HEK293 (cell line): ENCODE data around the gene POLR1H.

ENCODE experiments used
- IKZF3 ChIP-seq: fragments of 450-650 bp; IDR thresholded peaks from 2 replicates; pipeline ENCODE4 v1.5.0; 2018; ENCODE audit warnings: missing biosample characterization, mild to moderate bottlenecking, missing genetic modification characterization, moderate library complexity
- PRDM6 ChIP-seq: fragments of 450-650 bp; formaldehyde crosslinking; IDR thresholded peaks from 2 replicates; pipeline ENCODE4 v1.5.1; 2017; ENCODE audit warnings: missing biosample characterization, missing genetic modification characterization
- YY2 ChIP-seq: fragments of 450-650 bp; formaldehyde crosslinking; IDR thresholded peaks from 2 replicates; pipeline ENCODE4 v1.5.1; 2016; ENCODE audit warnings: missing biosample characterization, missing genetic modification characterization
- ZBTB11 ChIP-seq: fragments of 450-650 bp; formaldehyde crosslinking; conservative IDR thresholded peaks from 2 replicates; pipeline ENCODE4 v1.5.1; 2016; ENCODE audit warnings: low read depth, missing biosample characterization, missing genetic modification characterization
- ZBTB21 ChIP-seq: fragments of 450-650 bp; formaldehyde crosslinking; IDR thresholded peaks from 2 replicates; pipeline ENCODE4 v1.5.1; 2017; ENCODE audit warnings: missing biosample characterization, missing genetic modification characterization
- ZFP69B ChIP-seq: fragments of 450-650 bp; formaldehyde crosslinking; IDR thresholded peaks from 2 replicates; pipeline ENCODE4 v1.5.1; 2016; ENCODE audit warnings: missing biosample characterization, missing genetic modification characterization
- ZNF18 ChIP-seq: fragments of 450-650 bp; formaldehyde crosslinking; IDR thresholded peaks from 2 replicates; pipeline ENCODE4 v1.5.1; 2016; ENCODE audit warnings: missing biosample characterization, missing genetic modification characterization
- ZNF324 ChIP-seq: fragments of 450-650 bp; formaldehyde crosslinking; IDR thresholded peaks from 2 replicates; pipeline ENCODE4 v1.5.1; 2016; ENCODE audit warnings: missing biosample characterization, missing genetic modification characterization
- ZNF362 ChIP-seq: fragments of 450-650 bp; formaldehyde crosslinking; IDR thresholded peaks from 2 replicates; pipeline ENCODE4 v1.5.1; 2016; ENCODE audit warnings: missing biosample characterization, missing genetic modification characterization
- ZNF391 ChIP-seq: fragments of 450-650 bp; formaldehyde crosslinking; IDR thresholded peaks from 2 replicates; pipeline ENCODE4 v1.5.1; 2016; ENCODE audit warnings: low read depth, missing biosample characterization, missing genetic modification characterization, borderline replicate concordance
- ZNF48 ChIP-seq: fragments of 450-650 bp; formaldehyde crosslinking; IDR thresholded peaks from 2 replicates; pipeline ENCODE4 v1.5.1; 2016; ENCODE audit warnings: missing biosample characterization, missing genetic modification characterization
- ZNF518A ChIP-seq: fragments of 450-650 bp; formaldehyde crosslinking; conservative IDR thresholded peaks from 2 replicates; pipeline ENCODE4 v1.5.1; 2016; ENCODE audit warnings: low read depth, missing biosample characterization, missing genetic modification characterization
- ZNF558 ChIP-seq: fragments of 450-650 bp; formaldehyde crosslinking; IDR thresholded peaks from 2 replicates; pipeline ENCODE4 v1.5.1; 2016; ENCODE audit warnings: missing biosample characterization, missing genetic modification characterization
- ZNF600 ChIP-seq: fragments of 450-650 bp; formaldehyde crosslinking; IDR thresholded peaks from 2 replicates; pipeline ENCODE4 v1.5.1; 2016; ENCODE audit warnings: missing biosample characterization, missing genetic modification characterization
- ZNF76 ChIP-seq: fragments of 450-650 bp; formaldehyde crosslinking; IDR thresholded peaks from 2 replicates; pipeline ENCODE4; 2016; ENCODE audit warnings: low read depth, missing biosample characterization, missing genetic modification characterization, borderline replicate concordance
- ZNF792 ChIP-seq: fragments of 450-650 bp; formaldehyde crosslinking; IDR thresholded peaks from 2 replicates; pipeline ENCODE4 v1.5.1; 2016; ENCODE audit warnings: missing biosample characterization, missing genetic modification characterization
- TF ChIP-seq, protein P1 (sequence below): fragments of 450-650 bp; IDR thresholded peaks from 2 replicates; pipeline ENCODE4 v1.5.1; 2018; ENCODE audit warnings: missing biosample characterization, mild to moderate bottlenecking, missing genetic modification characterization
- TF ChIP-seq, protein P2 (sequence below): fragments of 450-650 bp; formaldehyde crosslinking; IDR thresholded peaks from 2 replicates; pipeline ENCODE4 v1.5.1; 2016; ENCODE audit warnings: missing biosample characterization, missing genetic modification characterization
- TF ChIP-seq, protein P3 (sequence below): sonication (generic); formaldehyde crosslinking; IDR thresholded peaks from 2 replicates; pipeline ENCODE4 v1.8.1; 2022; ENCODE audit warnings: mild to moderate bottlenecking, moderate library complexity, missing genetic modification reagents

POLR1H gene

GRCh38 chr6:30061092-30061857, at the start of gene POLR1H (continued):
- TF ChIP-seq ZNF76 (tag by site-specific recombination) = peak; percentile 87; the same call in 1 of the 2 replicates
- peak; percentile 89 for TF ChIP-seq YY2 (tag by site-specific recombination)
- TF ChIP-seq, protein P1, sequence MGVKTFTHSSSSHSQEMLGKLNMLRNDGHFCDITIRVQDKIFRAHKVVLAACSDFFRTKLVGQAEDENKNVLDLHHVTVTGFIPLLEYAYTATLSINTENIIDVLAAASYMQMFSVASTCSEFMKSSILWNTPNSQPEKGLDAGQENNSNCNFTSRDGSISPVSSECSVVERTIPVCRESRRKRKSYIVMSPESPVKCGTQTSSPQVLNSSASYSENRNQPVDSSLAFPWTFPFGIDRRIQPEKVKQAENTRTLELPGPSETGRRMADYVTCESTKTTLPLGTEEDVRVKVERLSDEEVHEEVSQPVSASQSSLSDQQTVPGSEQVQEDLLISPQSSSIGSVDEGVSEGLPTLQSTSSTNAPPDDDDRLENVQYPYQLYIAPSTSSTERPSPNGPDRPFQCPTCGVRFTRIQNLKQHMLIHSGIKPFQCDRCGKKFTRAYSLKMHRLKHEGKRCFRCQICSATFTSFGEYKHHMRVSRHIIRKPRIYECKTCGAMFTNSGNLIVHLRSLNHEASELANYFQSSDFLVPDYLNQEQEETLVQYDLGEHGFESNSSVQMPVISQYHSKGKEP (tag by site-specific recombination) = peak; percentile 68
- peak; percentile 29; the same call in 1 of the 2 replicates for TF ChIP-seq ZNF558 (tag by site-specific recombination)
- peak; percentile 56; the same call in 1 of the 2 replicates for TF ChIP-seq ZBTB11 (tag by site-specific recombination)
- TF ChIP-seq, protein P2, sequence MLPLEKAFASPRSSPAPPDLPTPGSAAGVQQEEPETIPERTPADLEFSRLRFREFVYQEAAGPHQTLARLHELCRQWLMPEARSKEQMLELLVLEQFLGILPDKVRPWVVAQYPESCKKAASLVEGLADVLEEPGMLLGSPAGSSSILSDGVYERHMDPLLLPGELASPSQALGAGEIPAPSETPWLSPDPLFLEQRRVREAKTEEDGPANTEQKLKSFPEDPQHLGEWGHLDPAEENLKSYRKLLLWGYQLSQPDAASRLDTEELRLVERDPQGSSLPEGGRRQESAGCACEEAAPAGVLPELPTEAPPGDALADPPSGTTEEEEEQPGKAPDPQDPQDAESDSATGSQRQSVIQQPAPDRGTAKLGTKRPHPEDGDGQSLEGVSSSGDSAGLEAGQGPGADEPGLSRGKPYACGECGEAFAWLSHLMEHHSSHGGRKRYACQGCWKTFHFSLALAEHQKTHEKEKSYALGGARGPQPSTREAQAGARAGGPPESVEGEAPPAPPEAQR (tag by site-specific recombination) = peak; percentile 80; the same call in 1 of the 2 replicates
- TF ChIP-seq ZNF518A = 0 out of 2 replicates have a peak, but pooled peaks have one; percentile 51
- TF ChIP-seq, protein P3, sequence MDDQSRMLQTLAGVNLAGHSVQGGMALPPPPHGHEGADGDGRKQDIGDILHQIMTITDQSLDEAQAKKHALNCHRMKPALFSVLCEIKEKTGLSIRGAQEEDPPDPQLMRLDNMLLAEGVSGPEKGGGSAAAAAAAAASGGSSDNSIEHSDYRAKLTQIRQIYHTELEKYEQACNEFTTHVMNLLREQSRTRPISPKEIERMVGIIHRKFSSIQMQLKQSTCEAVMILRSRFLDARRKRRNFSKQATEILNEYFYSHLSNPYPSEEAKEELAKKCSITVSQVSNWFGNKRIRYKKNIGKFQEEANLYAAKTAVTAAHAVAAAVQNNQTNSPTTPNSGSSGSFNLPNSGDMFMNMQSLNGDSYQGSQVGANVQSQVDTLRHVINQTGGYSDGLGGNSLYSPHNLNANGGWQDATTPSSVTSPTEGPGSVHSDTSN (CRISPR knock-in tag) = peak; percentile 76
- TF ChIP-seq ZNF362 (tag by site-specific recombination) = no peak
- peak; percentile 95 for TF ChIP-seq ZNF324 (tag by site-specific recombination)
- TF ChIP-seq IKZF3 = peak; percentile 74
- 0 out of 2 replicates have a peak, but pooled peaks have one; percentile 9 for TF ChIP-seq PRDM6 (tag by site-specific recombination)
- peak; percentile 56; the same call in 1 of the 2 replicates for TF ChIP-seq ZNF18
- peak; percentile 42; the same call in 1 of the 2 replicates for TF ChIP-seq ZNF391 (tag by site-specific recombination)
- TF ChIP-seq ZBTB21 (tag by site-specific recombination) = peak; percentile 99
- no peak for TF ChIP-seq ZNF792 (tag by site-specific recombination)
- TF ChIP-seq ZNF600 (tag by site-specific recombination) = peak; percentile 74
- no peak for TF ChIP-seq ZNF48 (tag by site-specific recombination)
- peak; percentile 75; the same call in 1 of the 2 replicates for TF ChIP-seq ZFP69B
